Upper lobe of left lung (tissue), 6 donors: ENCODE data around the gene RYR1. TPM values are rescaled to one million over a fixed set of nuclear protein-coding genes. Genes with fewer than 3 reads are reported as not detected.
A peak's percentile ranks its signal among the peaks of the same experiment; 100 is the strongest.

ENCODE experiments used
- ATAC-seq, 2 donors: fragments of 200-7000 bp; cut with Tn5 transposase; one replicate each; pipeline ENCODE4 v1.9.1; 2022; ENCODE audit warnings: mild to moderate bottlenecking in 2 of 2, moderate library complexity in 2 of 2; ENCODE audit not compliant: low FRiP score in 2 of 2
- DNase-seq, 2 donors: peaks; one replicate each; pipeline ENCODE4 v3.0.0-alpha.2; 2019 to 2020
- H3K27ac ChIP-seq, 4 donors: fragments of 200-600 bp; sonication (generic); one replicate each; pipeline ENCODE4 v1.5.1; 2016 to 2019
- H3K27me3 ChIP-seq, 4 donors: fragments of 200-600 bp; sonication (generic); one replicate each; pipeline ENCODE4 v1.5.1; 2017 to 2019
- H3K36me3 ChIP-seq, 4 donors: fragments of 200-600 bp; sonication (generic); one replicate each; pipeline ENCODE4 v1.5.1; 2016 to 2019
- H3K4me1 ChIP-seq, 4 donors: fragments of 200-600 bp; sonication (generic); one replicate each; pipeline ENCODE4 v1.5.1; 2018 to 2019
- H3K4me3 ChIP-seq, 4 donors: fragments of 200-600 bp; sonication (generic); one replicate each; pipeline ENCODE4 v1.5.1; 2017 to 2019; ENCODE audit warnings: mild to moderate bottlenecking in 2 of 4, moderate library complexity in 1 of 4
- H3K9me3 ChIP-seq, 4 donors: fragments of 200-600 bp; sonication (generic); one replicate each; pipeline ENCODE4 v1.5.1; 2018 to 2019
- CTCF ChIP-seq, 6 experiments: fragments of 450-650 bp in 4 of 6; fragments of 200-600 bp in 2 of 6; sonication (generic) in 2 of 6; IDR thresholded peaks; one replicate each; pipeline ENCODE4 v1.5.1; 2016 to 2019; ENCODE audit warnings: antibody characterized with exemption in 6 of 6
- EP300 ChIP-seq, 4 donors: sonication (generic); formaldehyde crosslinking; IDR thresholded peaks; one replicate each; pipeline ENCODE4 v1.5.1; 2017; ENCODE audit warnings: antibody characterized with exemption in 4 of 4, control low read depth in 2 of 4
- POLR2A ChIP-seq, 4 donors: fragments of 450-650 bp; IDR thresholded peaks; one replicate each; pipeline ENCODE4 v1.5.1; 2016 to 2017; ENCODE audit warnings: antibody characterized with exemption in 4 of 4, mild to moderate bottlenecking in 2 of 4
- POLR2AphosphoS5 ChIP-seq, 2 donors: sonication (generic); formaldehyde crosslinking; IDR thresholded peaks; one replicate each; pipeline ENCODE4 v1.5.1; 2017; ENCODE audit warnings: antibody characterized with exemption in 2 of 2
- WGBS, 2 donors: methylation state at CpG; one replicate each; pipeline ENCODE4 v1.1.5; 2017 to 2018; 5-methylcytosine and 5-hydroxymethylcytosine counted together
- total RNA-seq, 6 donors: library from RNA; depleted of rRNA in 4 of 6; stranded (reverse); fragments of >200 nt in 4 of 6; gene quantifications; one replicate each; pipeline versions ENCODE4 v1.1.0 to v1.2.1, GENCODE V29; 2016 to 2021
- donor health status: DM: no; HTN: no; CAD: no; lungs with moderate emphysema.
- donor health status: DM: no; HTN: yes; CAD: no; lungs with severe emphysema.

The RYR1 gene
- total RNA-seq, 6 donors from 2014 or later, result 1.1 to 22.0 (median 5.5) TPM

DNA sequence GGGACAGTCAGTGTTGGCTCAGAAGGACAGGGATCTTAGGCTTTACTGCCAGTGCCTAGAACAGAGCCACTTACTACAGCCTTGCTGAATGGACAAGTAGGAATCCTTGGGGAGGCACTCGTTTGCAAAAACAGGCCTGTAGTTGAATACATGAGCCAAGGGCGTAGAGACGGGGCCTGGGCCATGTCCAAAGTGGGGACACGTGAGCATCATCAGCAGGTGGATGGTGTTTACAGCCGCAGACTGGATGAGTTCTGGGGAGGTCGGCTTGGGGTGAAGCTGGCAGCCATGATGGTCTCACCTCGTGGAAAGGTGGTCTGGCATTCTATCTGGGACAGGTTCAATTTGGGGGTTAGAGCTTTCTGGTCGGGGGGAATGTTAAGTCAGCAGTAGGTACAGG is 17.5 kb downstream of the RYR1 start:
- Histone ChIP-seq H3K9me3 (no peaks in the 10 kb centered on the region), H3K27ac (no peak overlapping the region), H3K27me3 (no peaks in the 10 kb centered on the region), H3K4me3 (no peak overlapping the region), H3K4me1 (no peaks in the 10 kb centered on the region), H3K36me3 (no peaks in the 10 kb centered on the region)
- DNase-seq (no peak), ATAC-seq (no peak)
- TF ChIP-seq POLR2A (IDR thresholded peaks at IDR 0.05), result no peak
- TF ChIP-seq CTCF (IDR thresholded peaks at IDR 0.05), result no peak
- no peak for TF ChIP-seq EP300 (IDR thresholded peaks at IDR 0.05)
- TF ChIP-seq POLR2AphosphoS5 (IDR thresholded peaks at IDR 0.05), result no peak
- 83 to 89% methylated on average over 8 of the region's 8 CpGs for WGBS, 2 donors

- no peak overlapping the region for H3K27ac ChIP-seq
- TF ChIP-seq CTCF (IDR thresholded peaks at IDR 0.05) (no peak), POLR2A (IDR thresholded peaks at IDR 0.05) (no peak)
- DNase-seq, result no peak
- H3K4me1 ChIP-seq, result no peaks in the 10 kb centered on the region
- H3K4me3 ChIP-seq, result no peak overlapping the region
- no peaks in the 10 kb centered on the region for H3K27me3 ChIP-seq
- no peaks in the 10 kb centered on the region for H3K36me3 ChIP-seq
- 86 to 88% methylated on average over 8 to 9 of the region's 9 CpGs for WGBS, 2 donors
- H3K9me3 ChIP-seq, result no peaks in the 10 kb centered on the region
- ATAC-seq, result no peak
Measured at GRCh38 chr19:38451629-38452028, 18.1 kb downstream of the RYR1 start.

DNA sequence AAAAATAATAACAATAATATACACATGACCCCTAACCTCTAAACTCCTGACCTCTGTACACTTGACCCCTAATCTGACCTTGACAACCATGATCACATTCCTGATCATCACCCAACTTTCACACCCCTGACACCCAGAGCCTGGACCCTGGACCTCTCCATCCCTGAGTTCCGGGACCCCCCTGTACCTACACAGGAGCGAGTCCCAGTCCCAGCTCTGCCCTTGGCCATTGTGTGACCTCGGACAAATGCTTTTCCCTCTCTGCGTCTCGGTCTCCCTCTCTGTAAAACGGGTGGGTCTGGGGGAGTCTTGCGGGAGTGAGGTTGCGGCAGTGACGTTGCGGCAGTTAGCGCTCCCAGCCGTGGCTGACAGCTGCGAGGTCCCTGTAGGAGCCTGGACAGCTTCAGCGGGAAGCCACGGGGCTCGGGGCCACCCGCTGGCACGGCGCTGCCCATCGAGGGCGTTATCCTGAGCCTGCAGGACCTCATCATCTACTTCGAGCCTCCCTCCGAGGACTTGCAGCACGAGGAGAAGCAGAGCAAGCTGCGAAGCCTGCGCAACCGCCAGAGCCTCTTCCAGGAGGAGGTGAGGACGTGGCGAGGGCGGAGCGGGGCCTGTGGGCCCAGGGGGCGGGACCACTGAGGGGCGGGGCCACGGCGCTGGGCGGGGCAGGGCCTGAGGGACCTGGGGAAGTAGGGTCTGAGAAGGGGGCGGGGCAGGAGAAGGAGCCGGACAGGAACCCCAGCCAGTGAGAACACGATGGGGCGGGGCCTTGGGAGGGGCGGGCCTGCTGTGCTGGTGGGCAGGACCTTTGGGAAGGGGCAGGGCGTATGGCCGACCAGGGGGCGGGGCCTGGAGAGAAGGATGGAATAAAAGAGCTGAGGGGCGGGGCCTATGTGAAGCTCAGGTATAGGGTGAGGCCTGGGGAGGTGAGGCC is 19.2 kb downstream of the RYR1 start:
- DNase-seq (peak in 1 of 2 donors; percentile 84), ATAC-seq (no peak)
- no peaks in the 10 kb centered on the region for H3K27me3 ChIP-seq
- H3K9me3 ChIP-seq, result no peaks in the 10 kb centered on the region
- H3K4me3 ChIP-seq, result no peak overlapping the region
- WGBS, 2 donors, result 61 to 77% methylated on average over 43 to 45 of the region's 45 CpGs
- no peaks in the 10 kb centered on the region for H3K36me3 ChIP-seq
- no peak overlapping the region for H3K27ac ChIP-seq
- no peak for TF ChIP-seq EP300 (IDR thresholded peaks at IDR 0.05)
- no peak for TF ChIP-seq POLR2AphosphoS5 (IDR thresholded peaks at IDR 0.05)
- TF ChIP-seq CTCF (IDR thresholded peaks at IDR 0.05), result no peak
- TF ChIP-seq POLR2A (IDR thresholded peaks at IDR 0.05), result no peak
- no peaks in the 10 kb centered on the region for H3K4me1 ChIP-seq

DNA sequence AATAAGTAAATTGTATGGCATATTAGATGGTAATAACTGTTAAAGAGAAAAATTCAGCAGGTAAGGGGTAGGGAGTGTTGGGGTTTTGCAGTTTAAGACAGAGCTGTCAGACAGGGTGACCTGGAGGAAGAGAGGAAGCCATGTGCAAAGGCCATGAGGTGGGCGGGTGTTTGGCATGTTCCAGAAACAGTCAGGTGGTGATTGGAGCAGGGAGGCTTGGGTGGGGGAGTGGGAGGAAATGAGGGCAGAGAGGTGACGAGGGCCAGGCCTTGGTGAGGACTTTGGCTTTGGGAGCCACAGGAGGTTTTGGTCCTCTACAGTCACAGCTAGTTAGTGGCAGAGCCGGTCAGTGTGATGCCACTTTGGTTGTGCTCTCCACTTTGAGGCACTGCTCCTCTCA is 20.1 kb downstream of the RYR1 start:
- no peak for TF ChIP-seq POLR2A (IDR thresholded peaks at IDR 0.05)
- TF ChIP-seq CTCF (IDR thresholded peaks at IDR 0.05), result no peak
- ATAC-seq (no peak), DNase-seq (no peak)
- 83 to 89% methylated on average over 3 of the region's 3 CpGs for WGBS, 2 donors
- Histone ChIP-seq H3K27me3 (no peaks in the 10 kb centered on the region), H3K36me3 (no peaks in the 10 kb centered on the region), H3K27ac (no peak overlapping the region), H3K4me1 (no peaks in the 10 kb centered on the region), H3K4me3 (no peak overlapping the region), H3K9me3 (no peaks in the 10 kb centered on the region)

GRCh38 chr19:38455031-38455430 is 21.5 kb downstream of the RYR1 start:
- H3K9me3 ChIP-seq, result no peaks in the 10 kb centered on the region
- no peaks in the 10 kb centered on the region for H3K36me3 ChIP-seq
- DNase-seq (no peak), ATAC-seq (no peak)
- H3K4me1 ChIP-seq, result no peaks in the 10 kb centered on the region
- no peak overlapping the region for H3K4me3 ChIP-seq
- 60 to 75% methylated on average over 4 of the region's 4 CpGs for WGBS, 2 donors
- TF ChIP-seq POLR2AphosphoS5 (IDR thresholded peaks at IDR 0.05), result no peak
- TF ChIP-seq CTCF (IDR thresholded peaks at IDR 0.05), result no peak
- no peak for TF ChIP-seq POLR2A (IDR thresholded peaks at IDR 0.05)
- no peak for TF ChIP-seq EP300 (IDR thresholded peaks at IDR 0.05)
- H3K27me3 ChIP-seq, result no peaks in the 10 kb centered on the region
- no peak overlapping the region for H3K27ac ChIP-seq
